ENCODE data around the gene ZNF644.

The ZNF644 gene

DNA sequence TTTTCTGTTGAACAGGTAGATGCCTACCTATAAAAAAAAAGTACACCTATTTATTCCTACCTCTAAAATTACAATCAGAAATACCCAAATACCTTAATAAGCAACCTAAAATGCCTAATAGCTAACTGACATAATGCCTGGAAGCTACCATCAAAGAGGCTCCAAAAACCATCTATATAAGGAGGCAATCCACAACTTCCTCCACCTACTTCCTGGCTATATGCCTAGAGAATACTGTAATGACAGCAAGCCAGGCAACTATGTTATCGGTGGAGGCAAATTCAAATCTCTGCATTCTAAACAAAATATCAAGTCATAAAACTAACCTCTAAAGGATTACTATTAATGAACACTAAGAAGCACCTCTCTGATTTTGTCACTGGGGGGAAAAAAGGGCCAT, 10.1 kb downstream of the ZNF644 start:
- H3K36me3 ChIP-seq (ENCODE audit: control insufficient read depth, insufficient read depth, low read length): no peaks in the 10 kb centered on the region

DNA sequence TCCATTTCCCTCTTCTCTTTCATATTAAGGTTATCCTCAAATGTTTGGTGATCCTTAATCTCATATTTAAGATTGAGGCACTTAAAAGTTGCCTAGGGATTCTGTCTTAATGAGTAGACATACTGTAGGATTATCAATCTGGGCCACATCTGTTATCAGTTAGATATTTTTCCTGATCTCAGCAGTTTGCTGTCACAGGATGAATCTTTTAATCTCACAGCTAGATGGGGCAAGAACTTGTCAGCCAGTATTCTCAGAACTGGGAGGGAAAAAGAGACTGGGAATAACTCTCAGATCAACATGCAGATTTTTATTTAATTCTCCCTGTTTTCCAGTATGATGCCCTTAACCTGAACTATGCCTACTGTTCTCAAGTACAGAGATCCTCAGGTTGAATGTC, 14.0 kb downstream of the ZNF644 start:
- no peak for DNase-seq (ENCODE audit: low read depth, low spot score)
- H3K36me3 ChIP-seq (ENCODE audit: control insufficient read depth, insufficient read depth, low read length): no peaks in the 10 kb centered on the region
- H3K4me1 ChIP-seq (ENCODE audit: control insufficient read depth, insufficient read depth, low read length): peaks cover 3% of the 10 kb centered on the region; the same call in 1 of the 2 replicates
- H3K27ac ChIP-seq (ENCODE audit: low read length): no peak overlapping the region
- H3K27me3 ChIP-seq (ENCODE audit: control insufficient read depth, insufficient read depth, low read length): no peaks in the 10 kb centered on the region
- H3K4me3 ChIP-seq (ENCODE audit: low read length): no peak overlapping the region
- H3K9me3 ChIP-seq (ENCODE audit: control insufficient read depth, insufficient read depth, low read length): no peaks in the 10 kb centered on the region

More for the DNA sequence above, 10.1 kb downstream of the ZNF644 start:
- Histone ChIP-seq H3K27me3 (ENCODE audit: control insufficient read depth, insufficient read depth, low read length) (no peaks in the 10 kb centered on the region), H3K4me3 (ENCODE audit: low read length) (no peak overlapping the region), H3K27ac (ENCODE audit: low read length) (no peak overlapping the region), H3K9me3 (ENCODE audit: control insufficient read depth, insufficient read depth, low read length) (no peaks in the 10 kb centered on the region), H3K4me1 (ENCODE audit: control insufficient read depth, insufficient read depth, low read length) (peaks cover 6% of the 10 kb centered on the region; the same call in 1 of the 2 replicates)
- no CpG with 5 or more reads among the region's 1 CpG for WGBS (ENCODE audit: insufficient coverage, insufficient read length)
- DNase-seq (ENCODE audit: low read depth, low spot score): no peak

DNA sequence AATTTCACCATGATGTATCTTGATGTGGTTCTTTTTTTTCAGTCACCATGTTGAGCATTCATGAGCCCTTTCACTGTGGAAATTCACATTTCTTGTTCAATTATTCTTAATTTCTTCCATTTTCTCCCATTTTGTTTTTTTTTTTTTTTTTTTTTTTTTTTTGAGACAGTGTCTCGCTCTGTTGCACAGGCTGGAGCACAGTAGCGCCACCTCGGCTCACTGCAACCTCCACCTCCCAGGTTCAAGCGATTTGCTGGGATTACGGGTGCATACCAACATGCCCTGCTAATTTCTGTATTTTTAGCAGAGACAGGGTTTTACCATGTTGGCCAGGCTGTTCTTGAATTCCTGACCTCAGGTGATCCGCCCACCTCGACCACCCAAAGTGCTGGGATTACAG, 14.7 kb downstream of the ZNF644 start:
- Histone ChIP-seq H3K9me3 (ENCODE audit: control insufficient read depth, insufficient read depth, low read length) (no peaks in the 10 kb centered on the region), H3K36me3 (ENCODE audit: control insufficient read depth, insufficient read depth, low read length) (no peaks in the 10 kb centered on the region), H3K27ac (ENCODE audit: low read length) (no peak overlapping the region), H3K4me1 (ENCODE audit: control insufficient read depth, insufficient read depth, low read length) (peaks cover 3% of the 10 kb centered on the region; the same call in 1 of the 2 replicates), H3K27me3 (ENCODE audit: control insufficient read depth, insufficient read depth, low read length) (no peaks in the 10 kb centered on the region), H3K4me3 (ENCODE audit: low read length) (no peak overlapping the region)
- DNase-seq (ENCODE audit: low read depth, low spot score): no peak
- no CpG with 5 or more reads among the region's 7 CpGs for WGBS (ENCODE audit: insufficient coverage, insufficient read length)

- H3K4me3 ChIP-seq (ENCODE audit: low read length): no peak overlapping the region
- DNase-seq (ENCODE audit: low read depth, low spot score): no peak
- H3K4me1 ChIP-seq (ENCODE audit: control insufficient read depth, insufficient read depth, low read length): peaks cover 3% of the 10 kb centered on the region; the same call in 1 of the 2 replicates
- no peaks in the 10 kb centered on the region for H3K9me3 ChIP-seq (ENCODE audit: control insufficient read depth, insufficient read depth, low read length)
- no CpG with 5 or more reads among the region's 2 CpGs for WGBS (ENCODE audit: insufficient coverage, insufficient read length)
- no peaks in the 10 kb centered on the region for H3K36me3 ChIP-seq (ENCODE audit: control insufficient read depth, insufficient read depth, low read length)
- no peaks in the 10 kb centered on the region for H3K27me3 ChIP-seq (ENCODE audit: control insufficient read depth, insufficient read depth, low read length)
- no peak overlapping the region for H3K27ac ChIP-seq (ENCODE audit: low read length)
Observed at GRCh38 chr1:91006113-91006908, 15.5 kb downstream of the ZNF644 start.

- no CpG with 5 or more reads among the region's 1 CpG for WGBS (ENCODE audit: insufficient coverage, insufficient read length)
- Histone ChIP-seq H3K4me3 (ENCODE audit: low read length) (no peak overlapping the region), H3K36me3 (ENCODE audit: control insufficient read depth, insufficient read depth, low read length) (no peaks in the 10 kb centered on the region), H3K4me1 (ENCODE audit: control insufficient read depth, insufficient read depth, low read length) (peaks cover 3% of the 10 kb centered on the region; the same call in 1 of the 2 replicates), H3K27me3 (ENCODE audit: control insufficient read depth, insufficient read depth, low read length) (no peaks in the 10 kb centered on the region), H3K9me3 (ENCODE audit: control insufficient read depth, insufficient read depth, low read length) (no peaks in the 10 kb centered on the region), H3K27ac (ENCODE audit: low read length) (no peak overlapping the region)
- DNase-seq (ENCODE audit: low read depth, low spot score): no peak
Observed at GRCh38 chr1:91005285-91005684, 16.6 kb downstream of the ZNF644 start.

DNA sequence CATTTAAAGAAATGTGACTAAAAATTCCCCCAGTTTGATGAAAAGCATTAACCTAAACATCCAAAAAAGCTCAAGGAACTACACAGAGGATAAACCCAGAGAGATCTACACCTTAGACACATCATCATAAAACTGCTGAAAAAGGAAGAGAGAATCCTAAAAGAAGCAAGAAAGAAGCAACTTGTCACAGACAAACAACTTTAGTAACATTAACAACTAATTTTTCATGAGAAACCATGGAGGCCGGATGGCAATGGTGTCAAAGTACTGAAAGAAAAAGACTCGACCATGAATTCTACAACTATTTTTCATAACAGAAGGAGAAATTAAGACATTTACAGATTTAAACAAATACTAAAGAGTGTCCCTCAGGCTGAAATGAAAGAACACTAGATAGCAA, 17.7 kb downstream of the ZNF644 start:
- DNase-seq (ENCODE audit: low read depth, low spot score): no peak
- Histone ChIP-seq H3K9me3 (ENCODE audit: control insufficient read depth, insufficient read depth, low read length) (no peaks in the 10 kb centered on the region), H3K4me1 (ENCODE audit: control insufficient read depth, insufficient read depth, low read length) (peaks cover 3% of the 10 kb centered on the region; the same call in 1 of the 2 replicates), H3K36me3 (ENCODE audit: control insufficient read depth, insufficient read depth, low read length) (no peaks in the 10 kb centered on the region), H3K4me3 (ENCODE audit: low read length) (no peak overlapping the region), H3K27me3 (ENCODE audit: control insufficient read depth, insufficient read depth, low read length) (no peaks in the 10 kb centered on the region), H3K27ac (ENCODE audit: low read length) (no peak overlapping the region)
- no CpG with 5 or more reads among the region's 2 CpGs for WGBS (ENCODE audit: insufficient coverage, insufficient read length)

DNA sequence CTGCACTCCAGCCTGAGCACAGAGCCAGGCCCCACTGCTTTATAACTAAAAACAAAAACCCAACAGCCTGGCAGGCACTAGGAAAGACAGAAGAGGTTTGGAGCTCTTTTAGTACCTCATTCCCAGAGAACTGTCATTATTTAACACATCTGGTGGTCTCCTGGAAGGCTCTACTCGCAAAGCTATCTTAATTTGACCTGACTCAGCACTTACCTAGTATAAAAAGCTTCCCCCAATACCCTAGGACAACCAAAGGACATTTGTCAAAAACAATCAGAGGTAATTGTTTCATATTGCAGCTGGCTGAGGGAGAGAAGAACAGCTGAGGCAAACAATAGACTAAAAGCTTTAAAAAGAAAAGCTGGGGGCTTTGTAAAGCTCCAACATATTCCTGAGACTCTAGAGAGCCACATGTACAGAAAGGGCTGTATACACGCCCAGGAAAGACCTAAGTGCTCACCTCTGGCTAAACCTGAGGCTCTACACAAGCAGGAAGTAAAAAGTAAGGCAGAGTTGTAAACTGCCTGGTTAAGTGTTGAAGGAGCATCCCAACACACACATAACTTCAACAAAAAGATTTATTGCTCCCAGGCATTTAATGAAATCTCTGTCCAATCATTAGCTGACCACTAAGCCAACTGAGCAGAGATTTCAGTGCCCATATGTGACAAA, 25.0 kb downstream of the ZNF644 start:
- peaks cover 1% of the 10 kb centered on the region for H3K4me1 ChIP-seq (ENCODE audit: control insufficient read depth, insufficient read depth, low read length)
- no CpG with 5 or more reads among the region's 2 CpGs for WGBS (ENCODE audit: insufficient coverage, insufficient read length)
- H3K36me3 ChIP-seq (ENCODE audit: control insufficient read depth, insufficient read depth, low read length): no peaks in the 10 kb centered on the region; the same call in 1 of the 2 replicates
- no peaks in the 10 kb centered on the region for H3K27me3 ChIP-seq (ENCODE audit: control insufficient read depth, insufficient read depth, low read length)
- no peak overlapping the region for H3K4me3 ChIP-seq (ENCODE audit: low read length)
- no peak overlapping the region for H3K27ac ChIP-seq (ENCODE audit: low read length)
- no peaks in the 10 kb centered on the region; the same call in 1 of the 2 replicates for H3K9me3 ChIP-seq (ENCODE audit: control insufficient read depth, insufficient read depth, low read length)
- DNase-seq (ENCODE audit: low read depth, low spot score): no peak

DNA sequence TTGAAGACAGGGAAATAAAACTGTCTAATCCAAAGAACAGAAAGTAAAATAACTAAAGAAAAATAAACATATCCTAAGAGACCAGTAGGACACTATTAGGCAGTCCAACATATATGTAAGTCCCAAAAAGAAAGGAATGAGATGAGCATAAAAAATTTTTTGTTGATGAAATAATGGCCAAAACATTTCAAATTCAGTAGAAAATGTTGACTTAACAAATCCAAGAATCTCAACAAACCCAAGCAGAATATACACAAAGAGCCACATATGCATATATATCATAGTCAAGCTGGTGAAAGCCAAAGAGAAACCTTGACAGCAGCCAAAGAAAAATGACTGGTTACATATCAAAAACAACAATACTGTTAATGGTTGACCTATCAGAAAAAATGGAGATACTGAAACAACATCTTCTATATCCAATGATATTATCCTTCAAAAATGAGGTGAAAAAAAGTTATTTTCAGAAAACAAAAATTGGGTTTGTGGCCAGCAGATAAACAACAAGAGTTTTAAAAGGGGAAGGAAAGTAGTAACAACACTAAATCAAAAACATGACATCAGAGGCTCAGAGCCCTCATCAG, 26.4 kb downstream of the ZNF644 start:
- Histone ChIP-seq H3K27ac (ENCODE audit: low read length) (no peak overlapping the region), H3K4me3 (ENCODE audit: low read length) (no peak overlapping the region), H3K4me1 (ENCODE audit: control insufficient read depth, insufficient read depth, low read length) (peaks cover 1% of the 10 kb centered on the region), H3K36me3 (ENCODE audit: control insufficient read depth, insufficient read depth, low read length) (peaks cover 1% of the 10 kb centered on the region; the same call in 1 of the 2 replicates), H3K27me3 (ENCODE audit: control insufficient read depth, insufficient read depth, low read length) (no peaks in the 10 kb centered on the region), H3K9me3 (ENCODE audit: control insufficient read depth, insufficient read depth, low read length) (no peaks in the 10 kb centered on the region; the same call in 1 of the 2 replicates)
- DNase-seq (ENCODE audit: low read depth, low spot score): no peak

DNA sequence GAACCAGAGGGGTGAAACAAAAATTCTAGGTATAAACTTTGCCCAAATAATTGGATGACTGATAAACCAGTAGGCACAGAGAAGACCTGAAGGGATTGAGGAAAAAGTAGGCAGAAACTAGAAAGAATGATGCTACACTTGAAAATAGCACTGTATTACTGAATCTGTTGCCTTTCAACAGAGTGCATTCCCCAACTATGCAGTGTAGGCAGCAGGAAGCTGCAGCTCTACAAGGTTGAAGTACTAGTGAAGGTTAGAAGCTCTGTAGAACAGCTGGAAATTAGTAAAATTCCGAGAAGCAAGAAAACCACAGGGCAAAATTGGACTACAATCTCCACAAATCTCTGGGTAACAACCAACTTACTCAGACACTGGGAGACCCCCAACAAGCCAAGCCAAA, 27.4 kb downstream of the ZNF644 start:
- no peaks in the 10 kb centered on the region; the same call in 1 of the 2 replicates for H3K9me3 ChIP-seq (ENCODE audit: control insufficient read depth, insufficient read depth, low read length)
- H3K4me3 ChIP-seq (ENCODE audit: low read length): no peak overlapping the region
- peaks cover 2% of the 10 kb centered on the region; the same call in 1 of the 2 replicates for H3K36me3 ChIP-seq (ENCODE audit: control insufficient read depth, insufficient read depth, low read length)
- no peaks in the 10 kb centered on the region for H3K27me3 ChIP-seq (ENCODE audit: control insufficient read depth, insufficient read depth, low read length)
- H3K27ac ChIP-seq (ENCODE audit: low read length): no peak overlapping the region
- WGBS (ENCODE audit: insufficient coverage, insufficient read length): no CpG with 5 or more reads among the region's 1 CpG
- DNase-seq (ENCODE audit: low read depth, low spot score): no peak
- H3K4me1 ChIP-seq (ENCODE audit: control insufficient read depth, insufficient read depth, low read length): peaks cover 1% of the 10 kb centered on the region

- H3K27me3 ChIP-seq (ENCODE audit: control insufficient read depth, insufficient read depth, low read length): no peaks in the 10 kb centered on the region
- H3K4me3 ChIP-seq (ENCODE audit: low read length): no peak overlapping the region
- no peak for DNase-seq (ENCODE audit: low read depth, low spot score)
- H3K4me1 ChIP-seq (ENCODE audit: control insufficient read depth, insufficient read depth, low read length): peaks cover 1% of the 10 kb centered on the region
- no CpG with 5 or more reads among the region's 2 CpGs for WGBS (ENCODE audit: insufficient coverage, insufficient read length)
- peaks cover 2% of the 10 kb centered on the region; the same call in 1 of the 2 replicates for H3K36me3 ChIP-seq (ENCODE audit: control insufficient read depth, insufficient read depth, low read length)
- H3K9me3 ChIP-seq (ENCODE audit: control insufficient read depth, insufficient read depth, low read length): no peaks in the 10 kb centered on the region; the same call in 1 of the 2 replicates
- H3K27ac ChIP-seq (ENCODE audit: low read length): no peak overlapping the region
Observed at GRCh38 chr1:90993245-90993644, 28.6 kb downstream of the ZNF644 start.

All from iPS DF 6.9 (cell line).